NT2/D1 (cell line): ENCODE measurements around the gene PER1.
A peak's percentile ranks its signal among the peaks of the same experiment; 100 is the strongest.

Experiments
- DNase-seq: peaks from one replicate; pipeline ENCODE4 v3.0.0-alpha.2; 2011; ENCODE audit warnings: low read depth, low spot score
- H3K27me3 ChIP-seq: 2 replicates; pipeline ENCODE4 v1.6.0; 2011; ENCODE audit warnings: mild to moderate bottlenecking; ENCODE audit not compliant: insufficient read length, insufficient read depth
- H3K36me3 ChIP-seq: 2 replicates; pipeline ENCODE4 v1.6.1; 2011; ENCODE audit warnings: mild to moderate bottlenecking, low read length, mixed read lengths; ENCODE audit not compliant: insufficient read depth, insufficient read length
- H3K4me1 ChIP-seq: 2 replicates; pipeline ENCODE4 v1.5.1; 2011; ENCODE audit not compliant: insufficient read depth, insufficient read length
- H3K4me3 ChIP-seq: 2 replicates; pipeline ENCODE4 v1.5.1; 2011; ENCODE audit warnings: low read depth; ENCODE audit not compliant: insufficient read length
- H3K9ac ChIP-seq: 2 replicates; pipeline ENCODE4 v1.6.0; 2011; ENCODE audit warnings: low read depth; ENCODE audit not compliant: insufficient read length
- H3K9me3 ChIP-seq: 2 replicates; pipeline ENCODE4 v1.5.1; 2011; ENCODE audit warnings: mild to moderate bottlenecking, low read length; ENCODE audit not compliant: insufficient read depth
- SUZ12 ChIP-seq: IDR thresholded peaks from 2 replicates; pipeline ENCODE4 v1.6.1; 2011; ENCODE audit not compliant: insufficient read length, insufficient read depth; ENCODE audit errors: extremely low read depth
- YY1 ChIP-seq: IDR thresholded peaks from 2 replicates; pipeline ENCODE4 v1.6.1; 2011; ENCODE audit not compliant: insufficient read length, insufficient read depth
- ZNF274 ChIP-seq: IDR thresholded peaks from 2 replicates; pipeline ENCODE4 v1.6.1; 2011; ENCODE audit warnings: mild to moderate bottlenecking, low read depth, low read length

The PER1 gene

GRCh38 chr17:8140065-8141029 lies 11.9 kb downstream of the PER1 start:
- peaks cover 6% of the 10 kb centered on the region for H3K27me3 ChIP-seq
- H3K4me3 ChIP-seq = no peak overlapping the region
- H3K36me3 ChIP-seq = peaks cover 45% of the 10 kb centered on the region
- H3K4me1 ChIP-seq = peaks cover 4% of the 10 kb centered on the region
- TF ChIP-seq SUZ12 (no peak), YY1 (no peak), ZNF274 (no peak)
- no peaks in the 10 kb centered on the region for H3K9me3 ChIP-seq
- no peak overlapping the region for H3K9ac ChIP-seq
- DNase-seq = no peak

- TF ChIP-seq SUZ12 = no peak
- TF ChIP-seq ZNF274 = no peak
- no peak for TF ChIP-seq YY1
- peak overlapping the region; percentile 40 for H3K4me3 ChIP-seq
- peak overlapping the region; percentile 74 for H3K9ac ChIP-seq
- H3K36me3 ChIP-seq = peaks cover 34% of the 10 kb centered on the region
- peaks cover 4% of the 10 kb centered on the region for H3K4me1 ChIP-seq
- no peaks in the 10 kb centered on the region for H3K9me3 ChIP-seq
- DNase-seq = peak; percentile 88
- peaks cover 6% of the 10 kb centered on the region for H3K27me3 ChIP-seq
These were observed 13.4 kb downstream of the PER1 start for GRCh38 chr17:8138672-8139371.

- Histone ChIP-seq H3K9ac (peak overlapping the region; percentile 15), H3K27me3 (peaks cover 6% of the 10 kb centered on the region), H3K4me1 (peaks cover 4% of the 10 kb centered on the region), H3K36me3 (peaks cover 31% of the 10 kb centered on the region), H3K9me3 (no peaks in the 10 kb centered on the region), H3K4me3 (peak overlapping the region; percentile 33)
- DNase-seq = no peak
- TF ChIP-seq SUZ12 (no peak), YY1 (no peak), ZNF274 (no peak)
These were observed 13.9 kb downstream of the PER1 start for GRCh38 chr17:8138374-8138671.

- Histone ChIP-seq H3K4me1 (peaks cover 8% of the 10 kb centered on the region), H3K4me3 (peak overlapping the region; percentile 33), H3K36me3 (peaks cover 26% of the 10 kb centered on the region), H3K27me3 (peaks cover 6% of the 10 kb centered on the region), H3K9me3 (no peaks in the 10 kb centered on the region), H3K9ac (peak overlapping the region; percentile 15)
- TF ChIP-seq ZNF274 (no peak), YY1 (no peak), SUZ12 (no peak)
- DNase-seq = no peak
These were observed 14.4 kb downstream of the PER1 start for GRCh38 chr17:8137645-8138373.

GRCh38 chr17:8133941-8134340 lies 18.3 kb downstream of the PER1 start:
- Histone ChIP-seq H3K4me1 (peaks cover 4% of the 10 kb centered on the region), H3K9ac (peak overlapping the region; percentile 32), H3K27me3 (peaks cover 19% of the 10 kb centered on the region), H3K4me3 (no peak overlapping the region), H3K36me3 (no peaks in the 10 kb centered on the region), H3K9me3 (no peaks in the 10 kb centered on the region)
- no peak for DNase-seq
- TF ChIP-seq YY1 (no peak), ZNF274 (no peak), SUZ12 (no peak)

- Histone ChIP-seq H3K9ac (peak overlapping the region; percentile 23), H3K27me3 (peaks cover 24% of the 10 kb centered on the region), H3K4me3 (no peak overlapping the region), H3K4me1 (peaks cover 4% of the 10 kb centered on the region), H3K9me3 (no peaks in the 10 kb centered on the region), H3K36me3 (no peaks in the 10 kb centered on the region)
- TF ChIP-seq SUZ12 (no peak), ZNF274 (no peak), YY1 (no peak)
- DNase-seq = no peak
These were observed 18.8 kb downstream of the PER1 start for GRCh38 chr17:8133399-8133798.
